Spleen (tissue), 7 donors: Measurements from ENCODE around the gene CHRM3.

Experiments
- POLR2AphosphoS5 ChIP-seq, 3 donors: sonication (generic); formaldehyde crosslinking; IDR thresholded peaks; one replicate each; pipeline ENCODE4 v1.5.1; 2017; ENCODE audit warnings: antibody characterized with exemption in 3 of 3
- TF ChIP-seq, protein P1 (sequence below), 11 experiments: fragments of 200-600 bp in 7 of 11; fragments of 450-650 bp in 4 of 11; sonication (generic) in 4 of 11; IDR thresholded peaks in 8 of 11; conservative IDR thresholded peaks in 3 of 11; 1 replicate in 7 of 11; 2 replicates in 4 of 11; pipeline versions ENCODE4 v1.4.0 to v1.8.0; 2016 to 2021; ENCODE audit warnings: antibody characterized with exemption in 11 of 11, inconsistent platforms in 4 of 11, mild to moderate bottlenecking in 1 of 11
- donor health status: DM: no; HTN: no; CAD: no; lungs with moderate emphysema.
- donor health status: DM: no; HTN: no; CAD: no.
- donor health status: DM: no; HTN: no; CAD: no.

DNA sequence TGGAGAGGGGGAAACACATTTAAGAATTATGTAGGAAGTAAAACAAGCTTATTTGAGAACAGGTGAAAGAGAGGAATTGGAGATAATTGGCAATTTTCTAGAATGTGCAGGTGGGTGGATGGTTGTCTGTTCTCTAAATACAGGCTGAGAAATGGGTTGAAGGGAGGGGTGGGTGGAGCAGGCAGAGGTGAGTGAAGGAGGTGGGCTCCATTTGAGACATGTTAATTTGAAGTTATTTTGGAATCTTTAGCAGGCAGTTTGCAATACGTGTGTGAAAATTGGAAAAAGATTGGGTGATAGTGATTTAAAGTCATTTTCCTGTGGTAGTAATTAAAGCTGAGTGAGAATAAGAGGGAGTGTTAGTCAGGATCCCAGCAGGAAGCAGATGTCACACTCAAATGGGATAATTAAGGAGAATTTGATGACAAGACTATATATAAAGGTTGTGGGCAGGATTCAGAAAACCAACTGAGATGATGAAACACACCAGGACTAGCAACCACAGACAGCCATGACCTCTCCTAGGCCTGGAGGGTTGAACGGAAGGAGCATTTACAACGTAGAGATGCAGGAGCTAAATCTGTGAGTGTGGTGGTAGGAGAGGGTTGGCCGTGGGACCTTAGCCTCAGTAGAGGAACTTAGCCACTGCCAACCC, 40.6 kb downstream of the CHRM3 start:
- TF ChIP-seq, protein P1, sequence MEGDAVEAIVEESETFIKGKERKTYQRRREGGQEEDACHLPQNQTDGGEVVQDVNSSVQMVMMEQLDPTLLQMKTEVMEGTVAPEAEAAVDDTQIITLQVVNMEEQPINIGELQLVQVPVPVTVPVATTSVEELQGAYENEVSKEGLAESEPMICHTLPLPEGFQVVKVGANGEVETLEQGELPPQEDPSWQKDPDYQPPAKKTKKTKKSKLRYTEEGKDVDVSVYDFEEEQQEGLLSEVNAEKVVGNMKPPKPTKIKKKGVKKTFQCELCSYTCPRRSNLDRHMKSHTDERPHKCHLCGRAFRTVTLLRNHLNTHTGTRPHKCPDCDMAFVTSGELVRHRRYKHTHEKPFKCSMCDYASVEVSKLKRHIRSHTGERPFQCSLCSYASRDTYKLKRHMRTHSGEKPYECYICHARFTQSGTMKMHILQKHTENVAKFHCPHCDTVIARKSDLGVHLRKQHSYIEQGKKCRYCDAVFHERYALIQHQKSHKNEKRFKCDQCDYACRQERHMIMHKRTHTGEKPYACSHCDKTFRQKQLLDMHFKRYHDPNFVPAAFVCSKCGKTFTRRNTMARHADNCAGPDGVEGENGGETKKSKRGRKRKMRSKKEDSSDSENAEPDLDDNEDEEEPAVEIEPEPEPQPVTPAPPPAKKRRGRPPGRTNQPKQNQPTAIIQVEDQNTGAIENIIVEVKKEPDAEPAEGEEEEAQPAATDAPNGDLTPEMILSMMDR (IDR thresholded peaks at IDR 0.05 in 8 of 11, conservative IDR thresholded peaks at IDR 0.05 in 3 of 11) = no peak
- TF ChIP-seq POLR2AphosphoS5 (IDR thresholded peaks at IDR 0.05) = no peak
